GM18502 (cell line): ENCODE measurements around the gene KAT7.
"Not testable (repeated sequence)": the region's sequence is repeated elsewhere in the genome, so short reads cannot be mapped to it uniquely, and the experiment has no call there.

Source experiments
- ATAC-seq: cut with Tn5 transposase; IDR thresholded peaks from one replicate; pipeline ENCODE4 v1.9.1; 2021; ENCODE audit warnings: mild to moderate bottlenecking; ENCODE audit not compliant: unreplicated experiment, poor library complexity

Gene KAT7

DNA sequence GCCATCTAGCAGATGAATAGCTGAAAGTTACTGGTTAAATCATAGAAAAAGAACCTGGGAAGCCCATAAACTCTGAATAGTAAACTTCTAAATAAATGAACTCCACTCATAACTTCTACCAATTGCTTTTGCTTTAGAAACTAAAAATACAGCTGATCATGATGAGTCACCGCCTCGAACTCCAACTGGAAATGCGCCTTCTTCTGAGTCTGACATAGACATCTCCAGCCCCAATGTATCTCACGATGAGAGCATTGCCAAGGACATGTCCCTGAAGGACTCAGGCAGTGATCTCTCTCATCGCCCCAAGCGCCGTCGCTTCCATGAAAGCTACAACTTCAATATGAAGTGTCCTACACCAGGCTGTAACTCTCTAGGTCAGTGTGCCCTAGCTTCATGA, 9.7 kb downstream of the KAT7 start:
- ATAC-seq = no peak

DNA sequence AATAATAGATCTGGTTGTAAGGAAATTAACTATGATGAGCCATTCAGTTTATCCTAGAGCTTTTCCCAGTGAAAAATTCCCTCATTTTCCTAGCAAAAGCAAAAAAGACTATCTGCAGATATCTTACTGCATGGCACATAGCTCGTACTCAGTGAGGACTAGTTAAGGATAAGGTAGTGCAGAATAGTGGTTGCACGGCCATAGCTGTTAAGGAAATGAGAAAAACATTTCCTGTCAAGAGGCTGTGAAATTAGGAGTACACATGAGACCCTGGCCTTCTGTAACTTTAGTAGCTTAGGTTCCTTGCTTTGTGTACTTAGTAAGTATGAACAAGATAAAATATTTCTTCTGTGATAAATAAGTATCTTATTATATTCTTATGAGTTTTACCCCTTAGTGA, 10.3 kb downstream of the KAT7 start:
- ATAC-seq = no peak

DNA sequence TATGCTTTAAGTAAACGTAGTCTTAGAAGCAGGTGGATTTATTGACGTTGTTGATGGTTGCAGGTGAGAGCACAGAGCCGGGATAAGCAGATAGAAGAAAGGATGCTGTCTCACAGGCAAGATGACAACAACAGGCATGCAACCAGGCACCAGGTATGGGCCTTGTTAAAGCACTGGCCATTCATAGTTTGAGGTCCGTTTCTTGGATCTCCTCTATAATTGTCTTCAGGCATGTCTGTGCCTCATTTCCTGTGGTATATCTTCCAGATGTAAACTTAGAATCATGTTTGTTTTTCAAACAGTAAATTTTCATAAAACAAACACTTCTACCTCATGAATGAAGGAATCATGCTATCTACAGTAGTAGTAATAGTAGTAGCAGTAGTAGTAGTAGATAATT, 20.6 kb downstream of the KAT7 start:
- no peak for ATAC-seq

DNA sequence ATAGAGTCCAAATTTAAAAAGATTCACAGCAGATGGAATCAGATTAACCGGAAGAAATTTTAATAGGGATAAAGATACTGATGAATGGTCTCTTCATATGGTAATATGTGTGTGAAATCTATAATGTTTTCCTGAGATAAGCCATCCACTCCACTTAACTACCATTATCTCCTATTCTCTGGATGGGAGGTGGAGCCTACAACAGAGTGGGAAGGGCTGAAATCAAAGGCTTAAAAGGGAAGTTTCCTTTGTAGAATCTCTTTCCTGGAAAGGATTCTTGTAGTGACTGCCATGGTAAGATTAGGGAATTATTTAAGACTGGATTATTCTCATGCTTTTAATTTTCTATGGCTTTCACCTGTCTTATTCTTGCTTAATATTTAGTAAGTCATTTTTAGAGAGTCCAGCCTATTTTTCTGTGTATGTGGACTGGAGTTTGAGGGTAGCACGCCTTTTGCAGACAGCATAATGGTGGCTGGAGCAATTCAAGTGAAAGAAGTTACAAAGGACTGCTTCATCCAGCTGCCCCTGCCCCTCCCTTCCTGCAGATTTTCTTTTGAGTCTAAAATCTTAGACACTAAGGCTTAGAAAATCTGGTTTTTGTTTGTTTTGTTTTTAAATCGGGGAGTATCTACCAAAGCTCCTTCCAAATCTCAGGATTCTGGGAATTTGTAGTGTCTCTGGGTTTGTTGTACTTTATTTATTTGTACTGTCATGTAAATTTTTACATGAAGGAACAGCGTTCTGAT, 26.5 kb downstream of the KAT7 start:
- no peak for ATAC-seq

DNA sequence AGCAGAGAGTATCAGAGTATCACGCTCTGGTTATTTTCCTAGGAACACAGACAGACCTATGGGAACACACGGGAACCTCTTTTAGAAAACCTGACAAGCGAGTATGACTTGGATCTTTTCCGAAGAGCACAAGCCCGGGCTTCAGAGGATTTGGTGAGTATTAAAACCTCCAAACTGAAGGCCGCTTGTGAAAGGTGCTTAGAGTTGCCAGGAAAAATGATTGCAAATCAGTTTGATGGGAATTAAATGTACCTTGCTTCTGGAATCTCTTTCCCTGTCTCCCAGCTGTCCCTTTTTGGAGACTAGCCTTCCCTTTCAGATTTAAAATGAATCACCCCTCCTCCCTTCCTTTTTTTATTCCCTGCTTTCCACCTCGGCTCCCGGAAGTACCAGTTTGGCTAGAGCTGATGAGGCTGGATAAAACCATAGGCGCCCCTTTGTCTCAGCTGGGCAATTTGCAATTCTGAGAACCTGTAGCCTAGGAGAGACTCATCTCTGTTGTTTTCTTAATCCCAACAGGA, 27.3 kb downstream of the KAT7 start:
- ATAC-seq = no peak

DNA sequence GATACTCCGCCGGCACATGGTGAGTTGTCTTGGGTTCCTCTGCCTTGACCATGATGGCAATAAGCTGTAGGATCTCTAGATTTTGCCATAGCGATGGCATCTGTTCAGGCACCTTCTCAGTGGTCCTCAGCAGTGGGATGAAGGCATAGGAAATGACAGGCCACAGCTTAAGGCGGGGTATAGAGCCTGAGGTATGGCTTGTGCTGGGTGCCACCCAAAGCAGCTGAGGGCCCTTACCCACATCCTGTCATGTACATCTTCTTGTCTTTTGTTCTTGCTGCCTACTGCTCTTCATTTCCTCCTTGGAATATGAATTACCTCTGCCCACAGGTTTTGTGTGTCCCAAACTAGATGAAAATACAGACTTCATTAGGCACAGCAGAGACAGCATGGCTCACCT, 29.5 kb downstream of the KAT7 start:
- ATAC-seq = no peak

DNA sequence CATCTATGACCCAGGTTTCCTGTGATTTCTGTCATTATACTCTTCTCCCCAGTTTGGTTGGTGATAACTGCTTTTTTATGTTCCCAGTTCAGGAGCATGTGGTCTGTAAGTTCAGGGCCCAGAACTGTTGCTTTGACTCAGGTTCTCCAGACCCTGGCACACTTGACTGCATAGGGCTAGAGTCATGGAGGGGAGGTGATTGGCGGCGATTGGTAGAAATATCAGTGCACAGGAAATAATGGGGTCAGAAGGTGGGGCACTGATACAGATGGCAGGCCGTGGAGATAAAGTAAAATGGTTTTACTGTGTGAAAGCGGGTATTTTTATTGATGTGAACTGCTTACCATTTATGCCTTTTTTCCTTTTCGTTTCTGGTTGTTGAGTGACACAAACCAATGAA, 30.7 kb downstream of the KAT7 start:
- ATAC-seq = no peak

DNA sequence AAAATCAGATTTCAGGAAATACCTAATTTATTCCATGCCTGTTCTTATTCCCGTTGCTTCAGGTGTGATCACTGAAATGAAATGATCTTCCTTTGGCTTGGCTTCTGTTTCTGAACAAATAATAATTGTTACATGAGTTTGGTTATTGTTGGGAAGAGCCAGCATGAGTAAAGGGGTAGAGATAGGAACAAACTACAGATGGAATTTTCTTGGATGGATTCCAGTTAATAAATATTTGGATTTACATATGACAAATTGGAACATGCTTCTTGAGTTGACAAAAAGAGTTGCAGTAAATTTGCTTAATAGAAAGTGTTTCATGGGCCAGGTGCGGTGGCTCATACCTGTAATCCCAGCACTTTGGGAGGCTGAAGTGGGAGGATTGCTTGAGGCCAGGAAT, 31.2 kb downstream of the KAT7 start:
- no peak for ATAC-seq

DNA sequence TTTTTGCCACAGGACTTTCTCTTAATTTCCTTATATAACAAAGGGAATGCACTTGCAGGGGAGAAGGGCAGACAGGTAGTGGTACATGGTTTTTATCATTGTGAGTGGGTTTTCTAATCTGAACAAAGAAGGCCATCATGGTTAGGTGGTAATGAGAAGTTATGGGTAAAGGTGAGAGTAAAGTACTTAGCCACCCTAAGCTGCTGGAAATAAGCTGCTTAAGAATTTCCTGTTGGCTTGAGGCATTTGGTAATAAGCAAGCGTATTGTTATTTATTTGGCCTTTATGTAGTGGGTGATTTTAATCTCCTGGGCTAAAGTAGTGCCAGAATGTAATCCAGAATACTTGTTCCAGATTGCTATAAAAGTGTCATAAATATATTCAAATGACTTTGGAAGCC, 32.3 kb downstream of the KAT7 start:
- ATAC-seq = no peak

DNA sequence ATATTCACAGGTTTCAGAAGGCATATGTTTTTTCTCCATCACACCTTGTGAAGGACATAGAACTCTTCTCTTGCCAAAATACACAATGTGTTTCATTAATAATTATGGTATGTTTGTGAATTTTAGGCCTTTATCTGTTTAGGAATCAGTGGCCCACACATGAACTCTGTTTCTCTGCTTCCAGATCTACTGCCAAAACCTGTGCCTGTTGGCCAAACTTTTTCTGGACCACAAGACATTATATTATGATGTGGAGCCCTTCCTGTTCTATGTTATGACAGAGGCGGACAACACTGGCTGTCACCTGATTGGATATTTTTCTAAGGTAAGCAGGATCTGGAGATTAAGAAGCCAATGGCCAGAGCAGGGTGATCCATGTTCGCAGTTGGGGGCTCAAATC, 33.0 kb downstream of the KAT7 start:
- no peak for ATAC-seq

DNA sequence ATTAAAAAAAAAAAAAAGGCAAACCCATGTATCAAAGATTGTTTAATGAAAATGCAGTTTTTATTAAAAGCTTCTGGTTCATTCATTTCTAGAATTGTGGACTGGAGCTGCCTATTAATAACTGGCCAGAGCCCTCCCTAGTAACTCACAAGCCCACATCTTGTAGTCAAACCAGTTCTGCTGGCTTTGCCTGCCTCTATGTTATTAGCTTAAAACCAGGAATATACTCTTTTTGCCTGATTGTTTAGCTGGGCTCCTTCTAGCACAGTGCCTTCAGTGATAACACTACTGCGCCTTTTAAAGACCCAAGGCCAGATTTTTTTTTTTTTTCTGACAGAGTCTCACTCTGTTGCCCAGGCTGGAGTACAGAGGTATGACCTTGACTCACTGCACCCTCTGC, 33.4 kb downstream of the KAT7 start:
- no peak for ATAC-seq

DNA sequence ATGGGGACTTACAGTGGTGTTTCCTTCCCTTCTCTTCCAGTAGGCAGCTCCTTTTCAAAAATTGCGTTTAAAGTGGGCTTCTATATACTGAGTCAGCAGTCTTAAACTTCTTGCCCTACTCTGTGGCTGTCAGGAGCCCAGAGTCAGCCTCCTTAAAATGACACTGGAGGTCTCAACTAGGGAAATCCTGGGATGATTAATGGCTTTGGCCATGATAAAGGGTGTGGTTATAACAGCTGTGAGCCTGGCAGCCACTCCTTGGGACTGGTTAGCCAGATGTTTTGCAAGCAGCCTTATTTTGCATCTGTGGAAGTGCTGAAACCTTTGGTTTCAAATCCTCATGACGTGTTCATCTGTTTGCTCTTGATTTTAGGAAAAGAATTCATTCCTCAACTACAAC, 34.3 kb downstream of the KAT7 start:
- no peak for ATAC-seq

DNA sequence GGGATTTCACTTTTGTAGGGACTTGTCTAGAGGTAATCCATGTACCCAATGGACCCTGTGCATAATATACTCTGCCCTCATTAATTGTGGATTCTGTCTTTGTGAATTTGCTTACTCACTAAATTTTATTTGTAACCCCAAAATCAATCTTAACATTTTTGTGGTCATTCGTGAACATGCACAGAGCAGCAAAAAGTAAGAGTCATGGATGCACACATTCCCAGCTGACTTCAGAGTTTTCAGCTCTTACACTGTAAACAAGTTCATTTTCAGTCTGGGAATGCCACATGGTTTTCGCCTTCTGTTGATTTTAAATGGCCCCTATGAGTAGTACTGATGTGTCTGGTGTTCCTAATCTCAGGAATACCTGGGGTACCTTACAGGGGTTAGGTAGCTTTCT, 35.1 kb downstream of the KAT7 start:
- ATAC-seq = no peak

DNA sequence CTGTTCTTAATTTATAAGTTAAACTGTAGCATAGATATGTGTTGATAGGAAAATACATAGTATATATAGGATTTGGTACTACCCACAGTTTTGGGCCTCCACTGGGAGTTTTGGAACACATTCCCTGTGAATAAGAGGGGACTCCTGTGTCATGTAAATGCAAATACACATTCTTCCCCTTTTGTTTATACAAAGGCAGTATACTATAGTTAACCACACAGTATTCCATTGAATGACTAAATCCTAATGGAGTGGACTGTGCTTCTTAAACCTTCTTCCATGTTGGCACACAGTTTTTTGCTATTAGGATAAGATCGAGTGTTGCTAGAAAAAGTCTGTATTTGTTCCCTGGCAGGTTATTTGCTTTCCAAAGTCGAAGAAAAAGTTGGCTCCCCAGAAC, 37.2 kb downstream of the KAT7 start:
- ATAC-seq = no peak

DNA sequence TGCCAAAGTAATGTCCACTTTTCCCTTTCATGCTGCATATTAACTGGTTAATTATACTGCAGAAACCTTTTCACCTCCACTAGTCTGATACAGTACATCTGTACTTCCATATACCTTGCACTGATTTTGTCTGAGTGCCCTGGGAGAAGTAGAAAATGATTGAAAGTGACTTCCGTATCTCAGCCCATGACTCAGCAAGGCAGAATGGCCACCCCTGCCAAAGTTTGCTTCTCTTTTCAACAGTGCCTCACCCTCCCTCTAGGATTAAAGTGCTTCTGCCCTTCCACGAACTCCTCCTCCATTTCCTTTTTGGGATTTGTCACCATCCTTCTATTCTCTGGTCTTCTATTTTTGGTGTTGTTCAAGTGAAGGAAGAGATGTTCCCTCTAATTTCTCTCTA, 39.8 kb downstream of the KAT7 start:
- not testable (repeated sequence) for ATAC-seq

DNA sequence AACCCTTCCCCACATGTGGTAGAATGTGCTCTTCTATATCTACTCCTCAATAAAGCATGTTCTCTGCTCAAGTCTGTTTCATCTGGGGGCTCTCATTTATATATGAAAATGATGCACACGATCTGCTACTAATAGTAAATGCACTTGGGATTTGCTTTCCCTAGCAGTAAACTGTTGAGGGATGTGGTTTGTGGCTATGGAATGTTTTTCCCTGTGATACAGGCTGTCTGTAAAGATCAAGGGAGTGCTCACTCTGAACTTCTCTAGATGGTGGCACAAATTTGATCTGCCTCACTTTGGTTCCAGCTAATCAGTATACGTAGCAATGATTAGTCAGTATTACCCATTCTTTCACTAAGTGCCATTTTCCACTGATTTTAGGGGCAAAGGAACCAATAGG, 40.5 kb downstream of the KAT7 start:
- ATAC-seq = no peak

DNA sequence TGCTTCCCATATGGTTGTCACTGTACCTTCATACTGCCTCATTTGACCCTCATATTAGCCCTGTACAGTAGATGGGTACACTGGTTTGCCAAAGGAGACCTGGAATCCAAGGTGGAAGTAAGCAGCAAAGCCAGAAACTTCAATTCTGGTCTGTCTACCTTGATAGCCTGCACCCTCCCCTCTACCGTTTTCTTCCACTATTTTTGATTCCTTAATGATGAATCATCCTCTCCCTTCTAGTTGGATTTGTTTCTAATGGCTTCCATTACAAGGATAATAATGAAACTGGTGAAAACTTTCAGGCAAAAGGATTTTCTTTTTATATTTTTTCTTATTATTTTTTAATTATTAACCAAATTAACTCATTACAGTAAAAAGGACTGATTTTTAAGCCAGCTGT, 42.1 kb downstream of the KAT7 start:
- no peak for ATAC-seq

DNA sequence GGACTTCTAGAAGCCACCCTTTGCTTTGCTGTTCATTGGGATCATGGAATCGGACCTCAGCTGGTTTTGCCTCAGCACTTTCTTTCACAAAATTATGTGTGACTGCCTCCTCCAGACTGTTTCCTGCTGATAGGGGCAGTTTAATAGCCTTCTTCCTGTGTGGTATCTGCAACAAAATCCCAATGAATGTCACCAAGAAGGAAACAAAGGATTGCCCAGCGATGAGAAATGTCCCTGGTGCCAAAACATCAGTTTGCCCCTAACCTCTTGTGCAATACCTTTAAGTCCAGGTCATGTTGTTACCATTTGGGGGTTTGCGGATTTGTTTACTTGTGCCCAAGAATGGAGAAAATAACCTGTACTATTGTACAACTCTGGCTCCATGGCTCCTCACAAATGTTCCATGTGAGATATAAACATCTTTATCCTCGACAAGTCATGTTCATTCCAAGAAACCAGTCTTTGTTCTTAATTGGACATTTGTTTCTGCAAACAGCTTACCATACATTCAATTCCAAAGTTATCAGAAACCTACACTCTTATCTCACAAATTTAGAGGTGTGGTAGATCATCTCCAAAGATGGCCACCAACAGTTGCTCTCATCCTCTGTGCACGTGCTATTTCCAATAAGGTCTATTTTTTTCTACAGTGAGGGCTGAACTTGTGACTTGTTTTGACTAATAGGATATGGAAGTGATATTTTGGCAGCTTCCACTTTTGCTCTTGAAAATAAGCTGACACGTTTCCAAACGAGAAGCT, 44.5 kb downstream of the KAT7 start:
- no peak for ATAC-seq

DNA sequence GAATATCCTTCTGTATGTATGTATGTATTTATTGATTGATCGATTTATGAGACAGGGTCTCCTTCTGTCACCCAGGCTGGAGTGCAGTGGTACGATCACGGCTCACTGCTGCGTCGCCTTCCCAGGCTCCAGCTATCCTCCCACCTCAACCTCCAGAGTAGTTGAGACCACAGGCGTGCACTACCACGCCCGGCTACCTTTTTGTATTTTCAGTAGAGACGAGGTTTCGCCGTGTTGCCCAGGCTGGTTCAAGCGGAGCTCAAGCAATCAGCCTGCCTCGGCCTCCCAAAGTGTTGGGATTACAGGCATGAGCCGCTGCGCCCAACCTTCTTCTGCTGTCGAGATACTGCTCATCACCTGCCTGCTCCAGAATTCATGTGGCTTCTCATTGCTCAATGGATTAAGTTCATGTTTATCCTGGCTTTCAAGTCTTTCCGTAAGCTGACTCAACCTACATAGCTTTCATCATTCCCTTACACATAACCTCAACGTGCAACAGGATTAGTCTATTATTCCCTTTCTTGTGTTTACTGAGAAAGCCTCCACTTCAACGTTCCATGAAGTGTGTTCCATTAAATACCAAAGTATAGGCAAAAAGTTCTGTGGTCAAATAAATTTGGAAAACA, 45.8 kb downstream of the KAT7 start:
- no peak for ATAC-seq

DNA sequence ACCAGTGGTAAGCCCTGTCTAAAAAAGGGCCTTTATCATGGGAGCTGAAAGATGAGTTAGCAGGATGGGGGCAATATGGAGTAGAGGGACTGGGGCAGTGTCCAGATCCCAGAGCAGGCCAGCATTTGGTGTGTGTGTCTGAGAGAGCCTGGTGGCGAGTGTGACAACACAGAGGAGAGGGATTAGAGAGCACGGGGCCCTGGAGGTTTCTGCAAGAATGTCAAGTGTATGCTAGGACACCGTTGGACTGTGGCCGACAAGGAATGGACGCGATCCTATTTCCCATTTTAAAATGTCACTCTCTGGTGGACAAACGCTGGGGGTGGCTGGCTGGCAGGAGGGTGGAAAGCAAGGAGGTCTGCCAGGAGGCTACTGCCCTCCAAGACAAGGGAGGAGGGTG, 47.0 kb downstream of the KAT7 start:
- ATAC-seq = no peak
